Endodermal cell (in vitro differentiated cells): Measurements from ENCODE around the gene ARL8B. TPM values are rescaled to one million over a fixed set of nuclear protein-coding genes. Genes with fewer than 3 reads are reported as not detected.
"Not testable (repeated sequence)": the region's sequence is repeated elsewhere in the genome, so short reads cannot be mapped to it uniquely, and the experiment has no call there.

Source experiments
- DNase-seq: peaks from one replicate; pipeline ENCODE4 v3.0.0-alpha.2; 2017
- H3K27ac ChIP-seq: 2 replicates; pipeline ENCODE4 v1.5.1; 2013; ENCODE audit warnings: mild to moderate bottlenecking, low read depth, low read length, moderate library complexity
- H3K27me3 ChIP-seq: 2 replicates; pipeline ENCODE4 v1.6.1; 2013; ENCODE audit warnings: mild to moderate bottlenecking, low read length, moderate library complexity; ENCODE audit not compliant: insufficient read depth, control insufficient read depth, poor library complexity, severe bottlenecking
- H3K36me3 ChIP-seq: 2 replicates; pipeline ENCODE4 v1.7.0; 2013; ENCODE audit warnings: mild to moderate bottlenecking, low read length, moderate library complexity; ENCODE audit not compliant: control insufficient read depth, insufficient read depth
- H3K4me1 ChIP-seq: one replicate; pipeline ENCODE4 v1.7.0; 2013; ENCODE audit warnings: low read length; ENCODE audit not compliant: control insufficient read depth, insufficient read depth
- H3K4me3 ChIP-seq: 2 replicates; pipeline ENCODE4 v1.5.1; 2013; ENCODE audit warnings: mild to moderate bottlenecking, low read length, moderate library complexity
- H3K9ac ChIP-seq: 2 replicates; pipeline ENCODE4 v1.6.1; 2013; ENCODE audit warnings: mild to moderate bottlenecking, low read length, moderate library complexity; ENCODE audit not compliant: poor library complexity, severe bottlenecking; ENCODE audit errors: extremely low read depth
- H3K9me3 ChIP-seq: 2 replicates; pipeline ENCODE4 v1.6.1; 2013; ENCODE audit warnings: mild to moderate bottlenecking, low read length, moderate library complexity; ENCODE audit not compliant: control insufficient read depth
- H3K27ac Mint-ChIP-seq: 2 replicates; pipeline ENCODE4 v1.8.0; 2020; ENCODE audit warnings: mixed read lengths
- H3K27me3 Mint-ChIP-seq: 2 replicates; pipeline ENCODE4 v1.8.0; 2021; ENCODE audit warnings: mild to moderate bottlenecking, mixed read lengths; ENCODE audit not compliant: insufficient read depth
- H3K36me3 Mint-ChIP-seq: 2 replicates; pipeline ENCODE4 v1.8.0; 2020; ENCODE audit warnings: low read depth, mixed read lengths
- H3K4me1 Mint-ChIP-seq: 2 replicates; pipeline ENCODE4 v1.8.0; 2020; ENCODE audit warnings: mixed read lengths
- H3K4me3 Mint-ChIP-seq: 2 replicates; pipeline ENCODE4 v1.8.0; 2020; ENCODE audit warnings: mild to moderate bottlenecking, moderate library complexity, mixed read lengths
- H3K9me3 Mint-ChIP-seq: 2 replicates; pipeline ENCODE4 v1.8.0; 2020; ENCODE audit warnings: mild to moderate bottlenecking, mixed read lengths
- CTCF ChIP-seq: fragments of 200-600 bp; sonication (generic); conservative IDR thresholded peaks from 2 replicates; pipeline ENCODE4 v1.5.0; 2021; ENCODE audit warnings: antibody characterized with exemption, mild to moderate bottlenecking
- WGBS, 2 experiments: methylation state at CpG; one replicate each; pipeline versions ENCODE4 v1.1.5 to v1.1.7; 2013; ENCODE audit warnings: missing lambda C conversion rate in 2 of 2, mixed read lengths in 1 of 2; ENCODE audit not compliant: insufficient coverage in 1 of 2, insufficient read length in 1 of 2; 5-methylcytosine and 5-hydroxymethylcytosine counted together
- total RNA-seq, 2 donors: library from RNA; stranded (reverse); fragmentation: NEBNext Ultra II Directional in 1 of 2; extraction: Animal tissue kit (Norgen Biotek cat#: 25700) in 1 of 2; gene quantifications; 2 replicates in 1 of 2; 3 replicates in 1 of 2; pipeline ENCODE4 v1.2.1, GENCODE V29; 2021

ARL8B gene
- total RNA-seq, 2 donors from 2014 or later, result 31.2 to 37.3 TPM

GRCh38 chr3:5105050-5105449 lies 17.0 kb upstream of the ARL8B start:
- Mint-ChIP-seq H3K27ac (no peak overlapping the region), H3K9me3 (peaks cover 2% of the 10 kb centered on the region), H3K4me3 (no peak overlapping the region), H3K4me1 (peaks cover 3% of the 10 kb centered on the region), H3K27me3 (peaks cover 14% of the 10 kb centered on the region), H3K36me3 (no peaks in the 10 kb centered on the region)
- Histone ChIP-seq H3K4me1 (no peaks in the 10 kb centered on the region), H3K36me3 (no peaks in the 10 kb centered on the region), H3K9me3 (no peaks in the 10 kb centered on the region), H3K4me3 (no peak overlapping the region), H3K9ac (no peak overlapping the region), H3K27ac (no peak overlapping the region), H3K27me3 (no peaks in the 10 kb centered on the region)
- no peak for DNase-seq
- TF ChIP-seq CTCF, result no peak
- WGBS, 2 experiments, result 95 to 100% methylated on average over 2 to 6 of the region's 7 CpGs

- not testable (repeated sequence) for H3K4me1 Mint-ChIP-seq, H3K4me3 Mint-ChIP-seq, H3K36me3 ChIP-seq, H3K9me3 ChIP-seq, H3K36me3 Mint-ChIP-seq, H3K27me3 ChIP-seq, DNase-seq, H3K9ac ChIP-seq, H3K9me3 Mint-ChIP-seq, H3K4me3 ChIP-seq, H3K4me1 ChIP-seq, H3K27ac Mint-ChIP-seq, H3K27ac ChIP-seq
- 87 to 90% methylated on average over 9 of the region's 9 CpGs for WGBS, 2 experiments
- peaks cover 12% of the 10 kb centered on the region for H3K27me3 Mint-ChIP-seq
Observed at GRCh38 chr3:5106371-5106770, 15.7 kb upstream of the ARL8B start.

- not testable (repeated sequence) for H3K4me3 Mint-ChIP-seq
Observed at GRCh38 chr3:5106933-5107334, 15.2 kb upstream of the ARL8B start.

GRCh38 chr3:5110337-5110736 lies 11.8 kb upstream of the ARL8B start:
- no peak for TF ChIP-seq CTCF
- H3K27me3 ChIP-seq, result no peaks in the 10 kb centered on the region
- no peak overlapping the region for H3K27ac Mint-ChIP-seq
- no peaks in the 10 kb centered on the region for H3K36me3 Mint-ChIP-seq
- no peak overlapping the region for H3K4me3 Mint-ChIP-seq
- H3K9me3 Mint-ChIP-seq, result peaks cover 3% of the 10 kb centered on the region
- H3K27me3 Mint-ChIP-seq, result peaks cover 3% of the 10 kb centered on the region
- H3K9ac ChIP-seq, result no peak overlapping the region
- no peak for DNase-seq
- no peaks in the 10 kb centered on the region for H3K4me1 ChIP-seq
- 84 to 87% methylated on average over 3 of the region's 3 CpGs for WGBS, 2 experiments
- H3K36me3 ChIP-seq, result no peaks in the 10 kb centered on the region
- H3K4me3 ChIP-seq, result no peak overlapping the region
- H3K9me3 ChIP-seq, result no peaks in the 10 kb centered on the region
- H3K27ac ChIP-seq, result no peak overlapping the region
- H3K4me1 Mint-ChIP-seq, result peaks cover 3% of the 10 kb centered on the region

More at GRCh38 chr3:5106933-5107334, 15.2 kb upstream of the ARL8B start:
- H3K27ac Mint-ChIP-seq, H3K4me1 ChIP-seq, H3K36me3 Mint-ChIP-seq, H3K9me3 Mint-ChIP-seq, H3K27ac ChIP-seq, DNase-seq, H3K4me3 ChIP-seq, H3K4me1 Mint-ChIP-seq, H3K9ac ChIP-seq, H3K36me3 ChIP-seq, H3K27me3 ChIP-seq, H3K9me3 ChIP-seq: not testable (repeated sequence)
- 88 to 100% methylated on average over 1 of the region's 2 CpGs for WGBS, 2 experiments
- H3K27me3 Mint-ChIP-seq, result peaks cover 12% of the 10 kb centered on the region
